A204.1 (cell line): ENCODE results near the gene ABCA1.

Experiments
- FAIRE-seq: peaks from 2 replicates; lab custom pipeline; 2012; peaks lifted over from hg19 to GRCh38; lab: Jason Lieb, UNC

ABCA1 gene

GRCh38 chr9:104843644-104844240 is 84.2 kb downstream of the ABCA1 start:
- FAIRE-seq: no peak

- no peak for FAIRE-seq
Observed at GRCh38 chr9:104842698-104843097, 85.3 kb downstream of the ABCA1 start.

GRCh38 chr9:104841601-104842141 is 86.3 kb downstream of the ABCA1 start:
- FAIRE-seq: no peak

GRCh38 chr9:104838958-104839357 is 89.0 kb downstream of the ABCA1 start:
- FAIRE-seq: no peak

GRCh38 chr9:104836767-104837166 is 91.2 kb downstream of the ABCA1 start:
- no peak for FAIRE-seq

GRCh38 chr9:104836235-104836634 is 91.7 kb downstream of the ABCA1 start:
- no peak for FAIRE-seq

- FAIRE-seq: no peak
Observed at GRCh38 chr9:104835161-104835560, 92.8 kb downstream of the ABCA1 start.

GRCh38 chr9:104833696-104834095 is 94.3 kb downstream of the ABCA1 start:
- FAIRE-seq: no peak

- FAIRE-seq: no peak
Observed at GRCh38 chr9:104831681-104832080, 96.3 kb downstream of the ABCA1 start.

GRCh38 chr9:104826911-104827310 is 101.0 kb downstream of the ABCA1 start:
- no peak for FAIRE-seq

GRCh38 chr9:104826079-104826775 is 101.7 kb downstream of the ABCA1 start:
- no peak for FAIRE-seq

GRCh38 chr9:104820336-104820735 is 107.6 kb downstream of the ABCA1 start:
- no peak for FAIRE-seq

- no peak for FAIRE-seq
Observed at GRCh38 chr9:104819033-104819432, 108.9 kb downstream of the ABCA1 start.

- no peak for FAIRE-seq
Observed at GRCh38 chr9:104817437-104817836, 110.5 kb downstream of the ABCA1 start.

- no peak for FAIRE-seq
Observed at GRCh38 chr9:104815851-104816565, 111.9 kb downstream of the ABCA1 start.

GRCh38 chr9:104810421-104811339 is 117.3 kb downstream of the ABCA1 start:
- no peak for FAIRE-seq

GRCh38 chr9:104808035-104808614 is 119.8 kb downstream of the ABCA1 start:
- FAIRE-seq: no peak

GRCh38 chr9:104805441-104805840 is 122.5 kb downstream of the ABCA1 start:
- no peak for FAIRE-seq

- FAIRE-seq: no peak
Observed at GRCh38 chr9:104802906-104803305, 125.0 kb downstream of the ABCA1 start.

GRCh38 chr9:104802110-104802509 is 125.8 kb downstream of the ABCA1 start:
- no peak for FAIRE-seq

GRCh38 chr9:104800068-104800785 is 127.7 kb downstream of the ABCA1 start:
- no peak for FAIRE-seq
